Measurements from ENCODE around the gene NTF3.

Gene NTF3

DNA sequence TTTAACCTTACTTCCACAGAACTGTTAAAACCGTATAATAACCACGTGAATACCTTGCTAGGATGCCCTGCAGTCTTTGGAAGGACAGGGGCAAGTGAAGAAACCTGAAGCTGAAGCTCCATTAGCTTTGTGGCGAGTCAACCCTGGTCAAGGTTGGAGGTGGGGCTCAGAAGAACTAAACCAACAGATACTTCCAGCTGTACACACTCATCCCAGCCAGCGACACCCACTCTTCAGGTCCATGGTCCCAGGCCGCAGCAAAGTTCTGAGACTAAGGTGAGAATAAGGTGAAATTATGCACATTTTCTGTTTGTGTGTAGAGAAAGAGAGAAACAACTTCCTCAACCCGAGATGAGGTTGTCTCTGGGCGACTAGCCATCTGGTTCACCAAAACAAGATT is 77.6 kb downstream of the NTF3 start:
- in situ Hi-C loops (cut with MboI; ENCODE audit: low sequenced_read_pairs) = no loop called here

- in situ Hi-C loops (cut with MboI; ENCODE audit: low sequenced_read_pairs) = no loop called here
Observed at GRCh38 chr12:5510251-5510805, 78.4 kb downstream of the NTF3 start.

DNA sequence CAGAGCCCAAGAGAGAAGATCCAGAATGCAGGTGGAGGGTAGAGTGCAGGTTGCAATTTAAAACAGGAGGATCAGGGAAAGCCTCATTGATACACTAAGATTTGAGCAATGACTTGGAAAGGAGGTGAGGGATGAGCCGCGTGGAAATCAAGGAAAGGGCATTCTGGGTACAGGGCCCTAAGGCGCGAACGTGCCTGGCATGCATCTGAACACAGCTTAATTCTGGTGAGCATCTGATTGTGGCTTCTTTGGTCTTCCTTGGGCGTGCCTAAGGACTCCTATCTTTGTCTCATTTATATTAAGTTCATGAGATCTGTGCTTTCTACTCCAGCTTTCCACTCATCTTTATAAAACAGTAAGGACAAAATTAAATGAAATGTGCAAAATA is 79.3 kb downstream of the NTF3 start:
- in situ Hi-C loops (cut with MboI; ENCODE audit: low sequenced_read_pairs) = no loop called here

DNA sequence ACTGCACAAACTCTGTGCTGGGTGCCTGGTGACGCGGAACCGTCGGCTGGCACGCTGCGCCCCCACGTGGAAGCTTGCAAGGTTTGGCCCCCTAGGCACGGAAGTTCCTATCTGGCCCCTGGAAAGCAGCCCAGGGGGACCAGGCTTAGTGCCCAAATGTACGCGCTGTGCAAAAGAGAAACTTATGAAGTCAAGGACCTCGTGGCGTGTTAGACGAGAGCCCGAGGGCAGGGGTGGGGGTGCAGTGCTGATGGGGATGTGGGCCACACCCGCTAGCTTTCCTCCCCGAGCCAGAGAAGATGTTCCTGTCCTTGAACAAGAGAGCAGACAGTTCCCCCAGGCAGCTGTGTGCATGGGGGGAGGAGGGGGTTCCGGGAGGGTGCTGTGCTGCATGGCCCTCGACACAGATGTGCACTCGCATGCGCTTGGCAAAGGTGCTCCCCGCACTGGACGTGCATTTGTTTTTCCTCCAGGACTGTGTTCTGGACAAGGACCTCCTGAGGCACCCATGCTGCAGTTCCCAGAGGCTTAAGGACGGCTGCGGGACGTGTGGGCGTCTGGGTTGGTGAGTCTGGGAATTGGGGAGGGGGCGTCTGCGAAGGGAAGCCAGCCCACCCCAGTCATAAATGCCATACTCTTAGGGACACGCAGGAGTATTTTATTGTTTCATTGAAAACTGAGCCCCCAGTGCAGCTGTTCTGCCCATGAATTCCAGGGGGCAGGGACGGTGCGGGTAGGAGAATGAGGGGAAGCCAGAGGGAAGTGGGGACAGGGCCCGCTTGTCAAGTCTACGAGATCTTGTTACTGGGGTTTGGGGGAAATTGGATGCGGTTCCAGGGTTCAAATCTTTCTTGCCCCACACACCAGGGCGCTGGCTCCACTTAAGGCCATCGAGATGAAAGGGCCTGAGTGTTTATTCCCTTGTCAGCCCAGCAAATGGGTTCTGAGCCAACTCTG is 80.0 kb downstream of the NTF3 start:
- in situ Hi-C loops (cut with MboI; ENCODE audit: low sequenced_read_pairs) = no loop called here

DNA sequence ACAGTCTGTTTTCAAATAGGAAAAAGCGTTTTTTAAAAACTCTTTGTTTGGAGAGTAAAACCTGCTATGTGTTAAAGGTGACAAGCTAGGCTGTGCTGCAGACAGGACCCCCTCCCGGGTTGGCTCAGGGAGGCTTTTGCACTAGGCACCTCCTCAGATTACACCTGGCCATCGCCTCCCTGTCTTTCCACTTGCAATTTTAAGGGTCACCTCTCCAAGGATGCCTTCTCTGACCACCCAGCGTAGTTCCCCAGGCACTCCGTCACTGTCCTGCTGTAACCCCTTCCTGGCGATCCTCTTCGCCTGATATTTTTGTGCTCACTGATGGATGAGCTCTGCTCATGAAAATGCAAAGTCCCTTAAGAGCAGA is 80.7 kb downstream of the NTF3 start:
- in situ Hi-C loops (cut with MboI; ENCODE audit: low sequenced_read_pairs) = no loop called here

GRCh38 chr12:5513406-5513805 is 81.5 kb downstream of the NTF3 start:
- in situ Hi-C loops (cut with MboI; ENCODE audit: low sequenced_read_pairs) = no loop called here

DNA sequence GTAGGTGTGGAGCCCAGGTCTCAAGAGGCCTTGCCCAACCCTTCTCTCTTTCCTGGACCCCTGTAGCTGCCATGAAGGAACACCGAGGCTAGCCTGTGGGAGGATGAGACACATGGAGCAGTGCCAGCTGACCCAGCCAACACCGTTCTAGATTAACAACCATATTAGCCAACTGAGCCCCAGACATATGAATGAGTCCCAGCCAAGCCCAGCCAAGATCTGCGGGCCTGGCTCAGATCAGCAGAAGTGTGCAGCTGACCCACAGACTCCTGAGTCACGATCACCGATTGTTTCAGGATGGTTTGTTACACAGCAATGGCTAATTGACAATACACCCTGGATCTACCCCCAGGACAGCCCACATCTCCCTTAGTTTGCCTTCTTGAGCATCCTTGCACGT is 82.1 kb downstream of the NTF3 start:
- in situ Hi-C loops (cut with MboI; ENCODE audit: low sequenced_read_pairs) = no loop called here

DNA sequence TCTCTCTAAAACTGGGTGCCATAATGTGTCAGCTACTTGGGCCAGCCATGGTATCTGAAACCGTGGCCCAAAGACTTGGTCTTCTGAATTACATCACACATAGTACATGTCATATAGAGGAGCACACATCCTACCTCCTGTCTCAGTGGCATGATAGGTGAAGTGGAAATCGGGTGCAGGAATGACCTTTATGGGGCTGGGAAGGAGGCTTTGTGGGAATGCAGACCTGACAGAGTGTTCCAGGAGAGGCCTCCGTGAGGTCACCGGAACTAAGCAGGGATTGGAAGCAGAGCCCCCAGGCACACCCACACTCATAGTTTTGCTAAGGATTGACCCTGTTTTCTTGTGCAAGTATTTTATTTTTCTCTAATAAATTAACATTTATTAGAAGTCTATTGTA is 82.6 kb downstream of the NTF3 start:
- in situ Hi-C loops (cut with MboI; ENCODE audit: low sequenced_read_pairs) = no loop called here

- in situ Hi-C loops (cut with MboI; ENCODE audit: low sequenced_read_pairs) = no loop called here
Observed at GRCh38 chr12:5515458-5515857, 83.5 kb downstream of the NTF3 start.

- in situ Hi-C loops (cut with MboI; ENCODE audit: low sequenced_read_pairs) = no loop called here
Observed at GRCh38 chr12:5516371-5517241, 84.7 kb downstream of the NTF3 start.

DNA sequence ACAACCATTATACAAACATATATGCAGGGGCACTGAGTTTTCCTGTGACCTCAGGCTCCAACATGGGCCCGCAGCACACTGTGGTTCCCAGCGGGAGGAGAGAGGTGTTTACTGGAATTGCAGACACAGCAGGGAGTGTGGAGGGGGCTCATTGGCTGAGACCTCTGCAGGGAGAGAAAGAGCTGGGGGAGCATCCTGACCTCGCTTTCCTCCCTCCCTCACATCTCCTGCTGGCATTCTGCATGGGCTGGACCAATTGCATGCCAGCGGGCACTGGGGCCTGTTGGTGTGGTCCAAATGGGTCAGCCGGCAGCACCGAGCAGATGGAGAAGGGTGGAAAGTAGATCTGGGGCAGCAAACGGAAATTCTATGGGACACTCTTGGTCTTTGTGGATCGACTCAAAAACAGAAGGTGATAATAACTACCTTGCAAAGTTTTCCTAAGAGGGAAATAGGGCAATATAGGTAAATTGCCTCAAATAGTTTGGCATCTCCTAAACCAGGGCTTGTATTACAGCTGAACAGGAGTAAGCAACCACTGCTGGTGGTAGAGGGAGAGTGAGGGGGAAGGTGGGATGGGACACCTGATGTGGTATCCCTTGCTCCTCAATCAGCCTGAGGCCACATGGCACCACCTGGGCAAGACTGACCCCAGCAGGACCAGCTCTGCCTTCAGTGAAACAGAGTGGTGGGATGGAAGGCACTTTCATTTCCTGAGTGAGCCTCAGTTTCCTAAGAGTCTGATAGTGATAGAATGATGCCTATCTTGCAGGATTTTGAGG is 86.9 kb downstream of the NTF3 start:
- in situ Hi-C loops (cut with MboI; ENCODE audit: low sequenced_read_pairs) = no loop called here

DNA sequence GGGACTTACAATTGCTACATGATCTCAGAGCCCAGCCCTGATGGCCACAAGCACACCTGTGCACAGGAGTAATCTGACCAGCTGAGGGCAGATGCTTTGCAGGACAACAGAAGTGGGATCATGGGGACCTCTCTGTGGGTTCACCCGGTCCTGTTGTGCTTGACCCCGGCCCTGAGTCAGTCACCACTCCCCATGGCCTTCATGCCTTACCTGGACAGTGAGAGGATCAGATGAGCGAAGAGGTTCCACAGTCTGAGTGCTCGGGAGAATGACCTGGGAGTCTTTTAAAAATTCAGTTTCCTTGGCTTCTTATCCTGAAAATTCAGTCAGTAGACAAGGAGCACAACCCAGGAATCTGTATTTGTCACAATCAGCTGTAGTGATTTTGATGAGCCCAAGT is 88.1 kb downstream of the NTF3 start:
- in situ Hi-C loops (cut with MboI; ENCODE audit: low sequenced_read_pairs) = no loop called here

DNA sequence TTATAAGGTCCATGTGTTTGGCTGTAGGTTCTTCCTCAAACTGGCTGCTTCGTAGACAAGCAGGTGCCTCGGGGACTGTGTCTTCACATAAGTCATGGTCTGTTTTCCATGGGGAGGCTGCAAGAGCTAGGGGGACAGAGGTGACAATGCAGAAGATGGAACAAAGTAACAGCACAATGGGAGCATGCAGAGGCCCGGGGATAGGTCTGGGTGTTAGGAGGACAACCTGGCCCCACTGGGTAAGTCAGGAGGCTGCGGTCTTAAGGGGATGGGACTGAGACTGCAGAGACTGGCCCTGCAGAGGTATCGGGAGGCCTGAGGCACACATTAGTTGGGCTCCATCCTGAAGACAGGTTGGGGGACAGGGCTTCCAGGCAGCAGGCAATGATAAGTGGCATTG is 88.9 kb downstream of the NTF3 start:
- in situ Hi-C loops (cut with MboI; ENCODE audit: low sequenced_read_pairs) = no loop called here

DNA sequence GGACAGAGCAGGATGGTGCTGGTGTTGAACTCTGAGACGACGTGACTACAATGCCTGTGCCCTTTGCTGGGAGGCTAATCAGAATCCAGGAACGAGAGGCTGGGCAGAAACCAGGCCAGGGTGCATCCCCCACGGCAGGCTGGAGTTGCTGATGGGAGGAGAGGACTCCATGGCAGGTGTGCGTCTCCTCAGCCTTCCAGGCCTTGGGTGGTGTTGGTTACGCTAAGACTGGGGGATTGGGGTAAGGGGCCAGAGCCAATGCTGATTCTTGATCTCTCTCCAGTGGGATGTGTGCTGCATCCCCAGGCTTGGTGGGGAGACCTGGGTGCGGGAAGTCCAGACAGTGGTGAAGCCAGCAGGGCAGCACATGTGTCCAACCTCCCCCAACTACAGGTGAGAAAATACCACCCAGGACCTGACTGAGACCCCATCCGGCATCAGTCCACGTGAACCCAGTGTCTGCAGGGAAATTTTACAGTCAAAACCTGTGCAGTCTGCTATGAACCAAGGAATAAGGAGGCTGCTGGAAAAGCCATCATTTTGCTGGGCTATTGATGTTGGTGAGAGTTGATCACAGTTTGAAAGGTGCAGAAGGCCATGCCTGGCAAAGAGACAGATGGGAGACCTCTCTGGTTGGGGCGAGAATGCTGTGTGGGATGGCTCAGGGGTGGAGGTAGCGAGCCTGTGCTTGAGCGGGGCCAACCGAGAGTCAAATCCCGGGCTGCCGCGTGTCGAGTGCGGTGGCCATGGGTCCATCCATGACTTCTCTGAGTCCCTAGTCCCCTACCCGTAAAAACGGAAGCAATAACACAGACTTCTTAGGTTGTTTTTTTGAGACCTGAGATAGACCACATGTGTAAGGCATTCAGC is 89.8 kb downstream of the NTF3 start:
- in situ Hi-C loops (cut with MboI; ENCODE audit: low sequenced_read_pairs) = no loop called here

DNA sequence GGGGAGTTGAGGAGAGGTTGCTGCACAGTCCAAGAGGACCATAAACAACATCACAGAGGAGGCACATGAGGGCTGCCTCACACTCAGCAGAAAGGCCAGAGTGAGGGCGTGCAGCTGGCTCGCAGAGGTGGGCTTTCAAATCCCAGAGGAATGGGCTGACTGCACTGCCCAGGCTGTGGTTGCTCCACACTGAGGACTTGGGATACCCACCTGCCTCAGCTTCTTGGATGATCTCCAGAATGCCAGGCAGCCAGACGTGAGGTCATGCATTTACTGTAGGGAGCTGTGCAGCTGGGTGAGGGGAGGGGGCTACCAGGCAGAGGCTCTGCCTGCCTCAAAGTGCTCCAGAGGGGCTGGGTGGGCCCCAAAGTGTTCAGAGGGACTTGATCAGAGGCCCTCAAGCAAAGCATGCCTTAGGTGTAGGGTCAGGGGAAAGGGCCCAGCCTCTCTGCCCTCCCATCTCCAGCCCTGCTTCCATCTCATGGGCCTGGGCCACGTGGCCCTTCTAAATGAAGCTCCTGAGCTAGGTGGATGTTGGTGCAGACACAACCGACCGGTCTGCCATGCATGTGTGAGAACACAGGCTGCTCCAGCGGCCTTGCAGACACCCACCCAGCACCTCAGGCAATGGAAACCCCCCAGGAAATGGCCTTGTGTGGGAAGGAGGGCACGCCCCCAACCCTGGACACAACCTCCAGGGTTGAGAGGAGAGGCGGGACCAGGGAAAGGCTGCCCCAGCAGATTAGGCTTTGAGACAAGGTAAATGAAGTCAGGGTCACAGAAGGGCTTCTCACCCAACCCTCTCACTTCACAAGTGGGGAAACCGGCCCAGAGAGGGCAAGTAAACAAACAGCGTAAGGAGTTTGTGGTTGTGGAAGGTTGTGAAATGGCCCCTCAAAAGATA is 90.8 kb downstream of the NTF3 start:
- in situ Hi-C loops (cut with MboI; ENCODE audit: low sequenced_read_pairs) = no loop called here

DNA sequence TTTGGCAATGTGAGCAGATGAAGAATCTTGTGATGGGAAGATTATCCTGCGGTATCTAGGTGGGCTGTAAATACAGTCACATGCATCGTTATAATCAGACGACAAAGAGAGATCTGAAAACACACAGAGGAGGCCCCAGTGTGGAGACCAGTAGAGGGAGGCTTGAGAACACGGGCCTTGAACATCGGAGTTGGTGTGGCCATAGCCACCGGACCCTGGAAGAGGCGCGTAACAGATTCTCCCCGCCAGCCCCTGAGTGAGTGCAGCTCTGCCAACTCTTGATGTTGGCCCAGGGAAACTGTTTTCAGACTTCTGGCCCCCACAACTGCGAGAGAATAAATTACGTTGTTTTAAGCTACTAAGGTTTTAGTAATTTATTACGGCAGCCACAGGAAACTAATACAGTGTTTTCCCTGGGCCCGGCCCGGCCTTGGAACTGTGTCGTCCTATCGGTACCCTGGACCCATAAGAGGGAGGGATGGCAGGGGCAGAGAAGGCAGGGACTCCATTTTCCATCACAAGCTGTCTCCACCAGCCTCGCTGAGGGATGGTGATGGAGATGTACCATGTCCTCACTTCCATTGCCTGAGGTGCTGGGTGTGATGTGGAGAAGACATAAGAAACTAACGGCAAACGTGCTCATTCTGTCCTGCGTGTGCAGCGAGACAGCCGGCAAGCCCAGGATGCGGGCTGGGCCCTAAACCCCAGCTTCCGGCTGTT is 91.6 kb downstream of the NTF3 start:
- in situ Hi-C loops (cut with MboI; ENCODE audit: low sequenced_read_pairs) = no loop called here

GRCh38 chr12:5524116-5524768 is 92.3 kb downstream of the NTF3 start:
- in situ Hi-C loops (cut with MboI; ENCODE audit: low sequenced_read_pairs) = no loop called here
